CMK (cell line): ENCODE results near the gene CHRDL2.
A peak's percentile ranks its signal among the peaks of the same experiment; 100 is the strongest.

ENCODE experiments used
- DNase-seq: peaks from one replicate; pipeline ENCODE4 v3.0.0-alpha.2; 2010; ENCODE audit warnings: low read depth

CHRDL2 gene

GRCh38 chr11:74748211-74749126 lies 17.2 kb upstream of the CHRDL2 start, which contains the start of gene RNF169:
Gene RNF169, plus strand, starts transcription at chr11:74748849. Its CDS starts 32 bp downstream, at chr11:74748881.
- DNase-seq: peak; percentile 85

- no peak for DNase-seq
These were observed 15.6 kb upstream of the CHRDL2 start for GRCh38 chr11:74746868-74747267.

DNA sequence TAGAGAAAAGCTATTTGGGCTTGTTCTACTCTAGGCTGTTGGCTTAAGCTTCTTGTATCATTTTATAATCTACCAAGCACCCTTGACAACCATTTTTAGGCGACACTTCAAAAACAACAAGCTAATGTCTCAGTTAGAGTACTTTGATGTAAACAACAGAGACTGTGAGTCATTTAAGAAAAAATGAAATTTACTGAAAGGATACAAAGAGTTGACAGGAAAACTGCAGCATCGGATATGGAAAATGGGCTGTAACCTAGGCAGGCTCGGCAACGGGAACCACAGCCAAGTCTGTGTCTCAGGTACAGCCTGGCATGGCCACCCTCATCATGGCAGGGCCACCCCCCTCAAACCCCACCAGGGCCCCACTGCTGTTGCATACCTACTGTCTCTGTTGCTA lies 13.1 kb upstream of the CHRDL2 start:
- no peak for DNase-seq

- DNase-seq: no peak
These were observed 12.4 kb upstream of the CHRDL2 start for GRCh38 chr11:74743640-74744039.

- DNase-seq: no peak
These were observed 10.8 kb upstream of the CHRDL2 start for GRCh38 chr11:74742070-74742469.

DNA sequence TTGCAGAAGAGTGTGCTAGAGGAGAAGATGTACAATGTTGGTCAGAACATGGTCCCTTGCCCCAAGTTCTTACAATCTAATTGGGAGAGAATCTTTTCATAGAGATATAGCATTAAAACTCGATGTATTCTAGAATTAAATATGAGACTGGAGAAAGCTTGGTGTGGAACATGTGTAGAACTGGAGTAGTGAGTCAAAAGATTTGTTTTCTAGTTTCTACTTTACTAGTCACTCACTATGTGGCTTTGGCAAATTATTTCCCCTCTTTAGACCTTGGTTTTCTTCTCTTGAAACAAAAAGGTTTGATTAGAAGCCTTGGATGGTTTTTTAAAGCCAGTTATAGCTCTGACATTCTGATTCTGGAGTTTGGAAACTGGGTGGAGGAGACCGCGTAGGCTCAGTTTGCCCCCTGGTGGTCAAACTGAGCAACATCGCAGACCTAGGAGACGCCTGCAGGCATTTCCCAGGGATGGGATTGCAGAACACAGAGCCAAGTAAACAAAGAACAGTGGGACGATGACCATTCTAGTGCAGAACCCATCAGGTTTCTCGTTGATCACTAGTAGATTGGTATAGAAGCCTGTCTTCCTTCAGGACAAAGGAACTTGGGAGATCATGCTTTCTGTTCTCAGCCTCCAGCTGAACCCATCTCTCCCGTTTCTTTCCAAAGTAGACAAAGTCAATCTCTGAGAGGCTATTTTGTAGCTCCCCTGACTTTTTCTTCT lies 8.5 kb upstream of the CHRDL2 start:
- DNase-seq: peak; percentile 63

DNA sequence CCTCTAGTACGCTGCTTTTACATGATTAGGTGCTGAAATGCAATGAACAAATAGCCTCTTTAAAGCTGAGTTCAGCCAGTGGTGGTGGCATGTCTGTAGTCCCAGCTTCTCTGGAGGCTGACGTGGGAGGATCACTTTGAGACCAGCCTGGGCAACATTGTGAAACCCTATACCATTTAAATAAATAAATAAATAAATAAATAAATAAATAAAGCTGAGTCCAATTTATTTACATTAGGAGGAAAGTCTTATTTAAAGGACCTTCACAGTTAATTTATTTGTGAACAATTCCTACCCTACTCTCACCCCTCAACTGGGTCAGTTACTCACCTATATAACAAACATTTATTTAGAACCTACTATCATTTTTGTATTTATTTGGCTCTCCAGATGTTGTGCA lies 4.8 kb upstream of the CHRDL2 start:
- no peak for DNase-seq

GRCh38 chr11:74735365-74735928 lies 4.2 kb upstream of the CHRDL2 start:
- no peak for DNase-seq

- no peak for DNase-seq
These were observed 3.3 kb upstream of the CHRDL2 start for GRCh38 chr11:74734559-74734925.

GRCh38 chr11:74730571-74731260 lies 510 bp downstream of the CHRDL2 start:
- no peak for DNase-seq

DNA sequence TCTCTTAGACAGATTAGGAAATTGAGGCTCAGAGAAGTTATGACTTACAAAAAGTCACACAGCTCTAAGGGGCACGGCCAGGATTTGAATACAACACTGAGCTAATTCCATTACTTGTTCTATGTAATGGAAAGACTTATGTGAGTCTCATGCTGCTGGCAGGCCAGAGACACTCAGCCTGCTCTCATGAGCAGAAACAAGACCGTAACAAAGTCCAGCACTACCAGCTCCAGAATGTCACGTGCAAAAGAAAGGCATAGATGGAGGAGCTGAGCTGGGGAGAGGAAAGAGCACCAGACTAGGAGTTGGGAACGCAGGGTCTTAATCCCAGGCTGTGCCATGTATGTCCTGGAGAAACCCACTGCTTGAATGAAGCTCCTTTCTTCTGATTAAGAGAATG lies 1.8 kb downstream of the CHRDL2 start:
- DNase-seq: no peak

DNA sequence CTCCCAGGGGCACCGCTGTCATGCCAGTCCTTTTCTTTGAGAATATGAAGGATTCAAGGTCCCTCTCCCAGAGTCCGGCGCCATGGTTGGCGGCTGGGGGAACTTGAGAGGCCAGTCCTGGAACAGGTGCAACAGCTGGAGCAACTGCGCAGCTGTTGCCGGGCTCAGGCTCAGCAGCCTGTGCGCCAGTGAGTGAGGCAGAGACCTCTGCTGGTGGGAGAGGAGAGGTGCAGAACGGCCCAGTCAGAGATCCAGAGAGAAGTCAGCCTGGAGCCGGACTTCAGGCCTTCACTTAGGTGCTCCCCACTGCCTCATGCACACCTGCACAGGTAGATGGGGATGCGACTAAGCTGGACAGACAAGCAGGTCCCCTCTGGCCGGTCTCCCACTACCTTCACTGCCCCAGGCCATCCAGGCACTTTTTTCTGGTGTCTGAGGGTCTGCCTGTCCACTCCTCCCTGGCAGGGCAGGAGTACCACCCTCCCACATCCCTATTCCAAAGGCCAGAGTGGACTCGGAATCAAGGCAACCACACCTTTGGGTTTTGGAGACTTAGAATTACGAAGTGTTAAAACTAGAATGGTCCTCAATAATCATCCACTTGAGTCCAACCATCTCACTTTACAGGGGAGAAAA lies 4.6 kb downstream of the CHRDL2 start:
- peak; percentile 24 for DNase-seq

GRCh38 chr11:74725701-74726100 lies 5.5 kb downstream of the CHRDL2 start:
- no peak for DNase-seq

DNA sequence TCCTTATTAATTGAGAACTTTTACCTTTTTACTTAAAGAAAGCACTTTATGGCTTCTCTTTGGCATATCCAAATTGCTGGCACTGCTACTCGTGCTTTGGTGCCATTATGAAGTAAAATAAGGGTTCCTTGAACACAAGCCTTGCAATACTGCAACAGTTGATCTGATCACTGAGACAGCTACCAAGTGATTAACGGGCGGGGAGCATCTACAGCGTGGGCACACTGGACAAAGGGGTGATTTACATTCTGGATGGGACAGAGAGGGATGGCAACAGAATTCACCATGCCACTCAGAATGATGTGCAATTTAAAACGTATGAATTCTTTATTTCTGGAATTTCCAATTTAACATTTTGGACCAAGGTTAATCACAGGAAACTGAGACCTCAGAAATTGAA lies 7.7 kb downstream of the CHRDL2 start:
- no peak for DNase-seq

- no peak for DNase-seq
These were observed 9.8 kb downstream of the CHRDL2 start for GRCh38 chr11:74721479-74721835.

GRCh38 chr11:74720596-74721478 lies 10.4 kb downstream of the CHRDL2 start:
- no peak for DNase-seq

GRCh38 chr11:74719011-74719410 lies 12.2 kb downstream of the CHRDL2 start:
- DNase-seq: no peak

DNA sequence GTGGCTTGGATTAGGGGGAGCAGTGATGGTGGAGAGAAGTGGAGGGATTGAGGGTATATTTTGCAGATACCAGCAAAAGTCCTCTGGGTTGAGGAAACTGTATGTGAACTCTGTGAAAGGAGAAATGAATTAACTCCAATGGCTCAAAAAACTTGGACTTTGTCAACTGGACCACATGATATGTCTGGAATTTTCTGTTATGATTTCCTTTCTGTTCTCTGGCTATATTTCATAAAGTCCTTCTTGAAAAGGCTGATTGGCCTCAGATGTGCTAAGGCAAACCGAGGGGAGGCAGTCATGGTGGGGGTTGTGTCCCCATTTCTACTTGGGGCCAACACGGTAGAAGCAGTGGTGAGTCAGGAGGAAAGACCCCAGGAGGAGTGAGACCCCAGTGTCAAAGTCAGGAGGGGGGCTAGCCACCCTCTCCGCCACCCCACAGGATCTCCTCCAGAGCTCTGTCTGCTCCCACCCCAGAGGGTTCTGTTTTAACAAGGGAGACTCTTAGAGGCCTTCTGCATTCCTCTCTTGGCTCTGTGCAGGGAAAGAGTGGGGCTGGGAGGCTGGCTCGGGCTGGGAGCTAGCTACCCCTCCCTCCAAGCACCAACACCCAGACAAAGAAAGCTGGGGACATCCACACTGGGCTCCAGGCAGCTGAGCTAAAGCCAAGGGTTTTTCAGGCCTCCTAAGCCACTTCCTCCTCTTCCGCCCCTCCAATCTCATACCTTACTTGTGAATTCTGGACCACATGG lies 13.8 kb downstream of the CHRDL2 start:
- no peak for DNase-seq

DNA sequence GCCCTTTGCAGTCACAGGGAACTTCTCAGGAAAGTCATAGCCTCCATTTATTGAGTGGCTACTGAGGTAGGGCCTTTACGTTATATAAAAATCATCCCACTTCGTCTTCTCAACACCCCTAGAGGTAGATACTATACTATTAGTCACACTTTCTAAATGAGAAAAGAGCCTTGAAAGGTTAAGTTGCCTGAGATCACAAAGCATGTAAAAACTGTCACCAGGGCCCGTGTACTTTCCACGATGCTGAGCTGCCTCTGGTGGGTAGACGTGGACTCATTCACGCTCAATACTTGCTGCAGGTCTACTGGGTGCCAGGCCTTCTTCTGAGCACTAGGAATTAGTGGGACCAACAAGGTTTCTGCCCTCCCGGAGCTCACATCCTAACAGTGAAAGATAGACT lies 16.3 kb downstream of the CHRDL2 start:
- no peak for DNase-seq

- DNase-seq: no peak
These were observed 17.5 kb downstream of the CHRDL2 start for GRCh38 chr11:74713686-74714085.
